ENCODE results near the gene MMS22L.

Gene MMS22L, protein sequence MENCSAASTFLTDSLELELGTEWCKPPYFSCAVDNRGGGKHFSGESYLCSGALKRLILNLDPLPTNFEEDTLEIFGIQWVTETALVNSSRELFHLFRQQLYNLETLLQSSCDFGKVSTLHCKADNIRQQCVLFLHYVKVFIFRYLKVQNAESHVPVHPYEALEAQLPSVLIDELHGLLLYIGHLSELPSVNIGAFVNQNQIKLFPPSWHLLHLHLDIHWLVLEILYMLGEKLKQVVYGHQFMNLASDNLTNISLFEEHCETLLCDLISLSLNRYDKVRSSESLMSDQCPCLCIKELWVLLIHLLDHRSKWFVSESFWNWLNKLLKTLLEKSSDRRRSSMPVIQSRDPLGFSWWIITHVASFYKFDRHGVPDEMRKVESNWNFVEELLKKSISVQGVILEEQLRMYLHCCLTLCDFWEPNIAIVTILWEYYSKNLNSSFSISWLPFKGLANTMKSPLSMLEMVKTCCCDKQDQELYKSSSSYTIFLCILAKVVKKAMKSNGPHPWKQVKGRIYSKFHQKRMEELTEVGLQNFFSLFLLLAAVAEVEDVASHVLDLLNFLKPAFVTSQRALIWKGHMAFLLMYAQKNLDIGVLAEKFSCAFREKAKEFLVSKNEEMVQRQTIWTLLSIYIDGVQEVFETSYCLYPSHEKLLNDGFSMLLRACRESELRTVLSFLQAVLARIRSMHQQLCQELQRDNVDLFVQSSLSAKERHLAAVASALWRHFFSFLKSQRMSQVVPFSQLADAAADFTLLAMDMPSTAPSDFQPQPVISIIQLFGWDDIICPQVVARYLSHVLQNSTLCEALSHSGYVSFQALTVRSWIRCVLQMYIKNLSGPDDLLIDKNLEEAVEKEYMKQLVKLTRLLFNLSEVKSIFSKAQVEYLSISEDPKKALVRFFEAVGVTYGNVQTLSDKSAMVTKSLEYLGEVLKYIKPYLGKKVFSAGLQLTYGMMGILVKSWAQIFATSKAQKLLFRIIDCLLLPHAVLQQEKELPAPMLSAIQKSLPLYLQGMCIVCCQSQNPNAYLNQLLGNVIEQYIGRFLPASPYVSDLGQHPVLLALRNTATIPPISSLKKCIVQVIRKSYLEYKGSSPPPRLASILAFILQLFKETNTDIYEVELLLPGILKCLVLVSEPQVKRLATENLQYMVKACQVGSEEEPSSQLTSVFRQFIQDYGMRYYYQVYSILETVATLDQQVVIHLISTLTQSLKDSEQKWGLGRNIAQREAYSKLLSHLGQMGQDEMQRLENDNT

DNA sequence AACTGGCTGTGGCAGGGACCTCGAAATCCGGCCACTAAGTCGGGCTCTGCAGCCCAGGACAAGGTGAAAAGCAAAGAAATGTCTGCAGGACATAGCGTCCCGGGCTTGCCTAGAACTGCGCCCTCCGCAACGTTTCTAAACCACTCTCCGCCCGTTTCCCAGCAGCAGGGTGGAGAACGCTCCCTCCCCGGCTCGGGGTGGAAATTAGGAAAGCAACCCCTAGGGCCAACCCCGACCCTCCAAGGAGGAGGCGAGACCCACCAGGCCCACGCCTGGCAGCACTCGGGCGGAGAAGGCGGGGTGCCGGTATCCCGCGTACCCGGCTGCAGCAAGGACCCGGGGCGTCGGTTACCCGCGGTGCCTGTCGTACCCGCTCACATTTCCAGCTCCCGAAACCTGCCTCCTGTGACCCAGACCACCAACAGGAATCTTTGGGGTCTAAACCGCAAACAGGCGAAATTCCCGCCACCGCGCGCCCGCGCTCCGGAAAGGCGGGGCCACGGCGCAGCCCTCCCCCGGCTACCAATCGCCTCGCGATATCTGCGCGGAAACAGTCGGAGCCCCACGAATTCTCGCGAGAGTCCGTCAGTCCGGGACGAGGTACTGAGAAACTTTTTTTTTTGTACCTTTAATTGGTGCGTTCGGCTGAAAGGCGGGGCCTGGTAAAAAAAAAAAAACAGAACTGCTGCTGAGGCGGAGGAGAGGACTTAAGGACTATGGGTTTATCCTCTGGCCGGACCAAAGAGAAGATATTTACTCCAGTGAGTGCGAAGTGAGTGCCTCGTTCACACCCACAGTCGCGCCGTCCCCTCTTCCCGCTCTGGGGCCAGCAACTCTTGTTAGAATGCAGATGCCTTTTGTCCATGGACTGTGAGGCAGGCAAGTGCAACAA, at the start of gene MMS22L:
TSS of gene MMS22L (minus strand) at position 491 of the 892 bp plus-strand sequence. CDS start 739 bp downstream, outside the sequence.
- peak; percentile 73 for DNase-seq (ENCODE audit: low read depth)

DNA sequence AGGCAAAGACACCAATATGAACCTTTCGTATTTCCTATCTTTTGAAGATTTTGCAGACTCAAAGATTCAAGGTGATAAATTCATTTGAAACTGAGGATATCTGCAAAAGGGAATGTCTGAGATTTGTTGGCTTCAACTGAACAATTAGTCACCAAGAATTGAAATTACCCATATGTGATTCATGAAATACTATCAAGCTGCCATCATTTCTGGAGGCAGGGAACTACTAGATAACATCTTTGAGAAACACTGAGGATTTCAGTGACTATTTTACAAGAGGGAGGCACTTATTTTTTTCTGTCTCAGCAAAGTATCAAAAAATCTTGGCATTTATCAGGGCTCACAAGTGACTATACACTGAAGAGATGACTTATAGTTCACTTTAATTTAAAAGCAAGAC, 39.8 kb upstream of the MMS22L start:
- DNase-seq (ENCODE audit: low read depth), result peak; percentile 14

DNA sequence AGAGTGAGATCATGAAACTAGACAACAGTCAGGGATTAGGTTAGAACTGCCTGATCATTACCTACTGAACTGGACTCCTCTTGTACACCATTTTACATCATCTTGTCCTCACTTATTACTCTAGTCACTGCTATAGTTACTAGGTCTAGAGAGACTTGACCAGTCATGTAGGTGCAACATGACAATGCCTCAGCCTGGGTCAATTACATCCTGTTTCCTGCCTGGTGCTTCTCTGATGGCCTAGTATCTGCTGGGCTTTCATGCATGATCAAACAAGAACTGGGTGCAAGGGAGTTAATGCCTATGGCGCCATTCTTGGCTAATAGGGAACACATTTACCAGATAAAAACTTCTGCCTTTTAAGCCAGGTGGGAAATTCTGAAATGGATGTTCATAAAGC, 39.2 kb upstream of the MMS22L start:
- DNase-seq (ENCODE audit: low read depth), result no peak

DNA sequence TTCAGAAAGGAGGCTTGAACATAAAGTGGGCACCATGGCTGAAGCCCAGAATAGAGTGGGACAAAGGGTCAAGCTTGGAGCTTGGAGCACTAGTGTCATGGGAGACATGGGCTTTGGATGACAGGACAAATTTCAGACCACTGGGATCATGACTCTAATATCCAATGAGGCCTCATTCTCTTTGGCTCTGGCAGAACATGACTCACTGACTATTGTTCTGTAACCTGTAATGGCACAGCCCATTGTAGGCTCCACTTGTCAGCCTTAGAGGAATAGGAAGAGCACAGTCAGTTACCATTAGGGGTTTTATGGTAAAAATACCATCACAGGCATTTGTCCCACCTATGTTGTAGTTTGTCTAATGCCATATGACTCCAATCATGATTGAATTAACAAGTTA, 34.0 kb upstream of the MMS22L start:
- DNase-seq (ENCODE audit: low read depth), result no peak

DNA sequence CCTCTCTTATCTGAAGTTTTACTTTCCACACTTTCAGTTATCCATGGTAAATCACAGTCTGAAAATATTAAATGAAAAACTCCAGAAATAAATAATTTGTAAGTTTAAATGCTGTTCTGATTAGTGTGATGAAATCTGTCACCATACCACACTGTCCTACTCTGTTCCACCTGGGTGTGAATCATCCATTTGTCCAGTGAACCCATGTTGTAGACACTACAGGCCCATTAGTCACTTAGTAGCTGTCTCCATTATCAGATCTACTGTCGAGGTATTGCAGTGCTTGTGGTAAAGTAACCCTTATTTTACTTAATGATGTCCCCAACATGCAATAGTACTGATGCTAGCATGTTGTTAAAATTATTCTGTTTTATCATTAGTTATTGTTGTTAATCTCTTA, 29.2 kb upstream of the MMS22L start:
- no peak for DNase-seq (ENCODE audit: low read depth)

DNA sequence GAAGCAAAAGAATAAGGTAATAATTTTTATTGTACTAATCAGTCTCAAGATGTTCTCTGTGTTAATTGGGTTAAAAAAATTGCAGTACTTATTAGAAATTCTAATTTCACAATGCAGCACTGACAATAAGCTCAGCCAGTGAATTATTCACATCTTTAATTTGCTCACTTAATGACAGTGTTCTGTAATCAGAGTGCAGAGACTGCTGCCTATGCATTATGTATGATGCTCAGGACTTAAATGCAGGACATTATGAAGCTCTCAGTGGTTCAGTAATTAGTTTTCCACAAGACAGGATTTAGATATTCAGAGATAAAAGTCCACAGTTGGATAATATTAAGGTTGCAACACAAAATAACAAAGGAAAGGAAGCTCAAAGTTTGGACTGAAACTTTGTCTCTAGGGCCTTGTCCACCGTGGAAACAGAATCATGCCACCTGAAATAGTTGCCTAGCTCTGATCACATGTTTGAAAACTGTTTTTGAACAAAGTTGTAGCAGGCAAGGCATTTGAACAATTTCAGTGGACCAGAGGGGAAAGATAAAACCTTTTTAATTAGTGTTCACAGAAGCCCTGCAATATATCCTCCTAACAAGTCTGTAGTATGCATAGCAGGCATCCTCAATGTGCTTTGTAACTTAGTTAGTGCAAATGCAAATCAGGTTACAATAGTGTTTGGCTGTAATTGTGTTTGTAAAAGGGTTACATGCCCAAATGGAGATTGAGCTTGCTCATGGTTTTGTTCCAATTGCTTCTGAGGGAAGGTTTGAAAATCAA, 23.7 kb upstream of the MMS22L start:
- no peak for DNase-seq (ENCODE audit: low read depth)

DNA sequence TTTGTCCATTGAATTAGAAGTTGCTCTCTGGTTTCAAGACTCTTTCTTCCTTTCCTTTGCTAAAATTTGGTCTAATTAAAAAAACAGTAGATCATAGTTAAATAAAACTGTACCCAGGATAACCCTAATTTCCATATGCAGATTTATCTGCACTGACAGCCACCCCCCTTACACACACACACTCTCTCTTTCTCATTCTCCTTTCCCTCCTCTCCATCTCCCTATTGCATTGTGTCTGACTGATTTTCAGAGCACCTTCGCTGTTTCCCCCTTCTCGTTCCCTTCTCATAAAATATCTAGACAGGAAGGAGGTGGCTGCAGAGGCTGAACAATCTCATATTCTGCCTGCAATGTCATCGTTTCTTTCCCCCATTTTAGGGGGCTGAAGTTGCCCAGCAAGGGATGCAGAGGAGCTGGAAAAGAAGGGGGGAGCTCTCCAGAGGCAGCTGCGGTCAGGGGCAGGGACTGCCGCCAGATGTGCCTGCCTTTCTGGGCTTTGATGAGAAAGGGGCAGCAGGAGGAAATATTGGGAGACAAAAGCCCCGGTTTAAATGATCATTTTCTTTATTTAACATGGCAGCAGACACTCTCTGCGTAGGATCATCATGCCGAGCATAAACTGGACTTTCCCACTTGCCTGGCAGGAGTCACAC, 22.5 kb upstream of the MMS22L start:
- DNase-seq (ENCODE audit: low read depth), result no peak

DNA sequence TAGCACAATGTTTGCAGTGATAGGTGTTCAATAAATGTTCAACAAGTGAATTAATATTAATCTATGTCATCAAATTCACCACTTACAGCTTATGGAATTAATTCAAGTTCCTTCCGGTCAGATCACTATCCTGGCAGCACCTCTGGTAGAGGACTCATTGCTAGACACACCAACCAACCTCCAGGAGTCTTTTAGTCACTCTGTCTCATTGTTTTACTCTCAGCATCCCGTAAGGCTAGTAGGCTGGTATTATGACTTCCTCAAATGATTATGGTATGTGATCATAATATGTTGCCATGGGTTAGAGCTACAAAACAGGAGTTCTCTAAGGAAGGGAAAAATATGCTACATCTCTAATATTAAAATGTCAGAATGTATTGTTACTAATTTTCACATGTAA, 21.7 kb upstream of the MMS22L start:
- no peak for DNase-seq (ENCODE audit: low read depth)

DNA sequence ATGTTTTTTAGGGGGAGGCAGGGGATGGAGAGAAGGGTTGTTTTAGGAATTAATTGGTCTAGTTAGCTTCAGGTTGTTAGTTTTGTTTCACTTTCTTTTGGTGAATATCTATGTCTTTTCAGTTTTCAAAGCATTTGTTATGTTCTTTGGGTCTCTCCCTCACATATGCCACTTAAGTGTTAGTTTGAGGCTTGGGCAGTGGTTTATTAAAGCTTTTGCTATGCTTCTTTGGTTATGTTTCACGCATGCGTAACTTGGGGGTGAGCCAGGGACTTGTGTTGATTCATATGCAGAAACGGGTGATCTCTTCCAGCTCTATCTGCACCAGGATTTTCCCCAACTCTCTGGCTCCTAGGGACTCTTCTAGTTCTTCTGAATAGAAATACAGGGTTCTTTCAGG, 11.4 kb upstream of the MMS22L start:
- no peak for DNase-seq (ENCODE audit: low read depth)

DNA sequence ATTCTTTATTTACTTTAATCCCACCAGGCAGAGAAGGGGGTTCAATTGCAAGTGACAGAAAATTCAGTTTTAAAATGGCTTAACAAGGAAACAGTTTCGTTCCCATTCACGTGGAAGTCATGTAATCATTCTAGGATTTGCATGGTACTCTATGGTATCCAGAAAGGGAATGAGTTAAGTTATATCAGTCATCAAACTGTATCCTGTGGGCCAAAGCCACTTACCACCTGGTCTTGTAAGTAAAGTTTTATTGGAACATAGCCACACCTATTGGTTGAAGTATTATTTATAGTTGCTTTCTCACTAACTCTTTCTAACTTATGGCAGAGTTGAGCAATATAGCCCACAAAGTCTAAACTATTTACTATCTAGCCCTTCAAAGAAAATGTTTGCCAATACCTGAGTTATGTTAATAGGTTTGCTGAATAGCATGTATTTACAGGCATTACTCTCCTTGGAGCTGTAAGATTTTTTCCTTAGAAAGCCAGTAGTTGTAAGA, 10.2 kb upstream of the MMS22L start:
- DNase-seq (ENCODE audit: low read depth), result no peak

DNA sequence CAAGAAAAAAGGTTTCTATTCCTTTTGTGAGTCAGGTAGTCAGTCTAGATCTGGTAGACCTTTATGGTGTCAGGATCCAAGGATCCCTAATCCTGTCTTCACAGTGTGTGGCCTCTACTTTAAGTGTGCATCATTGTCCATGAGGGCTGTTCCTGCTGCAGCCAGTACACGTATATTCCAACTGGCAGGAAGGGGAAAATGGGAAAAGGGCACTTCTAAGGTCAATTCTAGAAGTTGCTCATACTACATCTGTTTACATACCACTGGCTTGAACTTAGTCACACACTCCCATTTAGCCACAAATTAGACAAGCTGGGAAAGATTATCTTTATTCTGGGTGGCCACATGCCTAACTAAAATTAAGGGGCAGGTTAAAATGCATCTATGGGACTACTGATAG, 9.7 kb upstream of the MMS22L start:
- DNase-seq (ENCODE audit: low read depth), result no peak

DNA sequence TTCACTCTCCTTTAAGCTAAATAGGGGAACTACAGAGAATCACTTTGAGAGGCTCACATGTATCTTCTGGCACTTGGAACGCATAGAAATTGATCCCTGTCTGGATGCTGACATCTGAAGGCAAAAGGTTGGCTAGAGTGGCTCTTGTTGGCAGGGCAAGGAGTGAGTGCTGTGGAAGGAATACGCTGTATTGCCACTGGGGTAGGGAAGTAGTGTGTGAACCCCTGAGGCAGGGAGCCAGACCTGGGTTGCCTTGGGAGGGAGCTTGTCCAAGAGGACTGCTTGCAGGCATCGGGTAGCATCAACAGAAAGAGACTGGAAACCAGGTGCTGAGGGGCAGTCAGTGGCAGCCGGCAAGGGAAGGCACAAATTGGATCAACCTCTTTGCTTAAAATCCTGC, 8.9 kb upstream of the MMS22L start:
- no peak for DNase-seq (ENCODE audit: low read depth)

DNA sequence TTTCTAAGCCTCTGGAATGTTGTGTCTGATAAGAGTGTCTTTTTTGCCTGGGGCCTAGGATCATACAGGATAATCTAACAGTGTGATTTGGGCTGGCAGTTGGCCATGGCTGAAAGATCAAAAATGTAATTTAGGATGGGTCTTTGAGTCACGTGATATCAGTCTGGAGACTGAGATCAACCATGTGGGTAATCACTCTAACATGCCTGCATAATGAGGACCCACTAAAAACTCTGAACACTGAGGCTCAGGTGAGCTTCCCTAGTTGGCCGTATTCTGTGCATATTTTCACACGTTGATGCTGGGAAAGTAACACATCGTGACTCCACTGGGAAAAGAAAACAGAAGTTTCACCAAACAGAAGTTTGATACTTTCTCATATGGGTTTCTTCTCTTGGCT, 6.3 kb upstream of the MMS22L start:
- DNase-seq (ENCODE audit: low read depth), result no peak

DNA sequence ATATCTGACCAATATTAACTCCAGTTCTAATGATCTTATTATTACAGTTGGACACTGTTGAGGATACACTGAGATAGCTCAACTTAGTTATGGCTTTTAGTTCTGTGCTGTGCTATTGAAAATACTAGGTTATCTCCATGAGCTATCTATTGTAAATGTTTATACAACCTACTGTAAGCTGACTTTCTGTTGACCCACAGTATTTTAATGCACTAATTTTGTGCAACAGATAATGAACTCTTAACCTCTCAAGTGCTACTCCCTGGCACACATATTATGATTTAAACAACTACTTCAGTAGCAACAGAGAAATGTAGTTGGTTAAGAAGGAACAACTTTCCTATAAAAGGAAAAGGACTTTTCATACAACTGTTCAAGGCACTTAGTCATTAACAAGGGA, 5.2 kb upstream of the MMS22L start:
- no peak for DNase-seq (ENCODE audit: low read depth)

DNA sequence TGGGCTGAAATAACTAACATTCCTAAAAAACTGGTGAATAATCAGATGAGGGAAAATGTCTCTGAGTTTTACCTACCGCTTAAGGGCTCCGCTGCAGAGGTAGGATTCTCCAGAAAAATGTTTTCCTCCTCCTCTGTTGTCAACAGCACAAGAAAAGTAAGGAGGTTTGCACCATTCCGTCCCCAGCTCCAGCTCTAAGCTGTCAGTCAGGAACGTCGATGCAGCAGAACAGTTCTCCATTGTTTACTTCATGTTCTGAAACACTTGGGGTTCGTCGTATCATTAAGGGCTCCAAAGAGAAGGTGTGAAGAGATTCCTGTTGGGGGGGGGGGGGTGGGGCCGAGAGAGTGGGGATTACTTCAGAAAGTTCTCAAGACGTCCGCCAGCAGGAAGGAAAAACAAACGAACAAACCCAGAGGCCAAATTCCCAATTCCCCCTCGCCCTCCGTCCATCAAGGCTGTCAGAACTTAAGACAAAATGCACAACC, 734 bp downstream of the MMS22L start:
- no peak for DNase-seq (ENCODE audit: low read depth)

DNA sequence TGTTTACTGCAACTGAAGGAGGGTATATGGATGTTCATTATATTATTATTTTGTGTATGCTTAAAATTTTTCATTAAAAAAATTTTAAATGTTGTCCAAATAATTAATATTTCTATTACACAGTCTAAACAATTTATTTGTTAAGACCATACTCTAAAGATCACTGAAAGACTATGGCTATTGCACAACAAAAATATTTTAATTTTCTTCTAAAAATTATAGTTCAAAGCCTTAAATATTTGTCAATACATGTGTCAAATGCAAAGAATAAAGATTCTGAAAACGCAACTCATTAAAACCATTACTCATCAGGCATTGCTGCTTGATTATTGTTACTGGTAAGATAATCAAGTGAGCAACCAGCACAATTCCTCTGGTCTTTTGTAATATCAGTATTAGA, 2.2 kb downstream of the MMS22L start:
- no peak for DNase-seq (ENCODE audit: low read depth)

DNA sequence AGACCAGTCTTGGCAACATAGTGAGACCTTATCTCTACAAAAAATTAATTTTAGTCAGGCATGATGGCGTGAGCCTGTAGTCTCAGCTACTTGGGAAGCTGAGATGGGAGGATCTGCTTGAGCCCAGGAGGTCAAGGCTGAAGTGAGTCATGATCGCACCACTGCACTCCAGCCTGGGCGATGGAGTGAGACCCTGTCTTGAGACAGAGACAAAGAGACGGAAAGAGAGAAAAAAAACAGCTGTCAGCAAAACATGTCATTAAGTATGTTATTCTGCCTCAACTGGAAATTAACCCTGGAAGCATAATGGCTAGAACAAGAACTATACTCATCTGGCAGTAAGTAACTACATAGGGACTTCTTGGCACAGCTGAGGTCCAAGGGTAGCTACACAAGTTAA, 7.2 kb downstream of the MMS22L start:
- no peak for DNase-seq (ENCODE audit: low read depth)

DNA sequence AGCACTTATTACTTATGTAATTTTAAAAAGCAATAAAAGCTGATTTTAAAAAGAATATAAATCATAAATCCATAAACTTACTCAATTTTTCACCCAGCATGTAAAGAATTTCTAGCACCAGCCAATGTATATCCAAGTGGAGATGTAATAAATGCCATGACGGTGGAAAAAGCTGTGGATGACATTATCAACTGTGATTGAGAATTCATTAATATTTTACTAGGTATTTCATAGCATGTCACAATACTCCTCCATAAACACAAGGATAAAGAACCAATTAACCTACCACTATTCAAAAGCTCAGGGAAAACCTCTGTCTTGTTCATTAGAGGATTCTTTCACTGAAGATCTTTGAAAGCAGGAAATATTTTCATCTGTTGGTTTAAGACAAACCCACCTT, 13.2 kb downstream of the MMS22L start:
- DNase-seq (ENCODE audit: low read depth), result no peak

DNA sequence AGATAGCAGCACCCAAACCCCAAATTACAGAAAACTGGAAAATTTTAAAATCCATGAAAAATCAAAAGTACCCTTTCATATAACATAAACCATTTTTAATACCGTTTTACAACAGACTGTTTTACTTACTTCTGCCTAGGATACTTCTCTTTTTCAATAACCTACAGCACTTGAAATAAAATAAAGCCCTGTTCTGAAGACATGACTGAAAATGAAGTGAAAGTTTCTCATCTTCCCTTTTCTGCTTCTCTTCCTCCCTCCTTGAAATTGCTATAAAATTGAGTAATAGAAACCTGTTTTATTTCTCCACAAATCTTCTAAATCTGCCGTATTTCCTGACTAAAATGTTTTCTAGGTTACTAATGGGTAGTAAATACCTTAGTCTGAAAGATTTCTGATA, 20.3 kb downstream of the MMS22L start:
- no peak for DNase-seq (ENCODE audit: low read depth)

DNA sequence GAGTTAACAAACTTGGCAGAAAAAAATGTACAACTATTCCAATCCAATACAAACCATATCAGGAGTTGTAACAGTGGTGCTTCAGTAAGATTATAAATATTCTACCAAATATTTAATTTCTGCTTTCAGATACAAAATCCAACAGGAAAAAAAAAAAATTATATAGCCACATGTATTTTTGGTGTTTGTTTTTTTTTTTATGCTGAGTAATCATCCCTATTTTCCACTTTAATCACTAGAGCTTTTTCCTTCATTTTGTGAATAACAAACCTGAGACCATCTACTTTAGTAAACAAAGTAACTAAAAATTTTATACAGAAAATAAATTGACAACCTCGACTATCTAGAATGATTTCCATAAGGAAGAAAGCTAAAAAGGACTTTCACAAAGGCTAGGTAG, 36.2 kb downstream of the MMS22L start:
- DNase-seq (ENCODE audit: low read depth), result no peak

Measured in HS-27A (cell line).